T-helper 2 cell treated with Interferon-gamma antibody and Interleukin-4, amounts not matched to agents 5 μg/mL and 100 μg/mL, for 36 hours (primary cell): Measurements from ENCODE around the gene SWAP70.
A peak's percentile ranks its signal among the peaks of the same experiment; 100 is the strongest.

ENCODE experiments used
- DNase-seq: peaks from one replicate; pipeline ENCODE4 v3.0.0; 2021; ENCODE audit warnings: low spot score
- H3K27ac Mint-ChIP-seq: one replicate; pipeline ENCODE4 v1.8.0; 2021; ENCODE audit warnings: mild to moderate bottlenecking, mixed read lengths
- H3K27me3 Mint-ChIP-seq: one replicate; pipeline ENCODE4 v1.8.0; 2021; ENCODE audit warnings: low read depth, mixed read lengths
- H3K36me3 Mint-ChIP-seq: one replicate; pipeline ENCODE4 v1.8.0; 2021; ENCODE audit warnings: low read depth, mixed read lengths
- H3K4me1 Mint-ChIP-seq: one replicate; pipeline ENCODE4 v1.8.0; 2021; ENCODE audit warnings: low read depth, mixed read lengths
- H3K4me3 Mint-ChIP-seq: one replicate; pipeline ENCODE4 v1.8.0; 2022; ENCODE audit warnings: mild to moderate bottlenecking, moderate library complexity, mixed read lengths
- H3K9me3 Mint-ChIP-seq: one replicate; pipeline ENCODE4 v1.8.0; 2021; ENCODE audit warnings: mixed read lengths

The SWAP70 gene

DNA sequence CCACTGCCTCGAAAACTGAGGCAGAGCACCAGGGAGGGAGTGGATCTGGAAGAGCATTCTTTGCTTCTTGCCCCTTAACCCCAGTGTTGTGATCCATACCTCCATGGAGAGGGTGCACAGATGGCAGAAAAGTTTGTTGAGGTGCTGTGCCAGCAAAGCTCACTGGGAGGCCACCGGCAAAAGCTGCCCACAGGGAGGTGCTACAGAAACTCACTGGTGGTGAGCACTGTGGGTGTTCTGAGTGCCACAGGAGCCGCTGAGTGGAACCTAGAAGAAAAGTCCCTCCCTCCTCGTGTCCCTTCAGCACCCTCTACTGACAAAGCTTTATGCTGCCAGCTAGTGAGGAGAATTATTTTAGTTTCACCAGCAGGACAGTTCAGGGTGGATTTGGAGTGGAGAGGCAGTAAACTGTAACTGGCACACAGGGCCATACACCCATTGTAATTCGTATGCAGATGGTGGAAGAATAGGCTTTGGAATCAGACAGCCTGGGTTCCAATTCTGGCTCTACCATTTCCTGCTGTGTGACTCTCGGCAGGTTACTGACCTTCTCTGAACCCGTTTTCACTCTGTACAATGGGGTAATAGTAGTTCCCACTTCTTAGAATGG, 84.6 kb downstream of the SWAP70 start:
- DNase-seq = peak; percentile 70
- no peaks in the 10 kb centered on the region for H3K9me3 Mint-ChIP-seq
- peaks cover 8% of the 10 kb centered on the region for H3K4me1 Mint-ChIP-seq
- H3K27ac Mint-ChIP-seq = no peak overlapping the region
- no peak overlapping the region for H3K4me3 Mint-ChIP-seq
- no peaks in the 10 kb centered on the region for H3K27me3 Mint-ChIP-seq
- no peaks in the 10 kb centered on the region for H3K36me3 Mint-ChIP-seq

DNA sequence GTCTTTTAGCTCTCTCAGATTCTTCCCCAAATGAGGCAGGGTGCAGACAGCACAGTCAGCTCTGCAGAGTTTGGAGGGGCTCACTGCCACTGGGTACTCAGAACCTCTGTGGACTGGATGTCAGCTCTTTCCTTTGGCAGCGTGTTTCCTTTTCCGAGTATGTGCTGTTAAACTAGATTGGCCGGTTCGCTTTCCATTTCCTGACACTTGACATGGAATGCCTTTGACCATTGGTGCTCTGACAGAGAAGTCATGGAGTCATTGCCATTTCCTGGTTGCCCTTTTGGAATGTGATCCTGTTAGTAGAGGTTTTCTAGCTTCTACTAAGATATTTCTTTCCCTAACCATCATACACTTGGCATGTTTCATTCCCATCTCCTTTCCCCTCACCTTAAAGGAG, 86.7 kb downstream of the SWAP70 start:
- H3K4me3 Mint-ChIP-seq = no peak overlapping the region
- no peaks in the 10 kb centered on the region for H3K9me3 Mint-ChIP-seq
- H3K27me3 Mint-ChIP-seq = no peaks in the 10 kb centered on the region

DNA sequence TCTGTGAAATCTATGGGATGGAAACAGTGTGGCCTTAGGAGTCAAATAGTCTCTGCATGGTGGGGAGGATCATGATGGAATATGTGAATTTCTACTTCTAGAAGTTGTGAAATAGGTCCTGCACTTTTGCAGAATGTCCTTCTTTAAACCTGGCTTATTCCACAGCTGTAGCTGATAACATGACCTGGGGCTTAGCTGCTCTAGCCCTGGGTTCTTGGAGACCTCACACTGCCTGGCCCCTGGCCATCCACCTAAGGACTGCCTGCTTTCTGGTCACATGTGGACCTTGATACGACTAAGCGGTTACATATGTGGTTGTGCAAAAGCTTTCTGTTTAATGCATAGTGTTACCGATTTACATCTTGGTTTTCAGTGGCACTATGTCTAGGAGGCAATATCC, 88.2 kb downstream of the SWAP70 start:
- Mint-ChIP-seq H3K4me1 (peaks cover 13% of the 10 kb centered on the region), H3K4me3 (no peak overlapping the region), H3K9me3 (no peaks in the 10 kb centered on the region), H3K27me3 (no peaks in the 10 kb centered on the region), H3K27ac (no peak overlapping the region), H3K36me3 (no peaks in the 10 kb centered on the region)
- no peak for DNase-seq

More for the DNA sequence above, 86.7 kb downstream of the SWAP70 start:
- no peaks in the 10 kb centered on the region for H3K36me3 Mint-ChIP-seq
- DNase-seq = no peak
- H3K27ac Mint-ChIP-seq = no peak overlapping the region
- H3K4me1 Mint-ChIP-seq = peaks cover 6% of the 10 kb centered on the region

DNA sequence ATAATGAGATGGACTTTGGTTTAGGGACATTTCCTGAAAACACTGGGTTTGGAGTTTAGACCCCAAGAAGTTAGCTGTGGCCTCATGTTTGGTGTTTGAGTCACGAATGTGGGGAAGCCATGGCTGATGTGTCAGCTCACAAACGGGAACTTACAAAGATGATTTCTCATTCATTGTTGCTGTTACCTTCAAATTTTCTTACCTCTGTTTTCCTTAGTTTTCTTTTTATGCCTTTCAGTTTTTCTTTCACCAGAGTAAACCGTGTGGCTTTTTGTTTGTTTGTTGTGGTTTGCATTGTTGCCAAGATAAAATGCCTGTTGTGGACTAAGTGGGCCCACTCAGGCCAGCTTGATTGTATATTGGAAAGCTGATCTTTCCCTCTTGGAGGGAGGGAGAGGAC, 89.1 kb downstream of the SWAP70 start:
- H3K27me3 Mint-ChIP-seq = no peaks in the 10 kb centered on the region

DNA sequence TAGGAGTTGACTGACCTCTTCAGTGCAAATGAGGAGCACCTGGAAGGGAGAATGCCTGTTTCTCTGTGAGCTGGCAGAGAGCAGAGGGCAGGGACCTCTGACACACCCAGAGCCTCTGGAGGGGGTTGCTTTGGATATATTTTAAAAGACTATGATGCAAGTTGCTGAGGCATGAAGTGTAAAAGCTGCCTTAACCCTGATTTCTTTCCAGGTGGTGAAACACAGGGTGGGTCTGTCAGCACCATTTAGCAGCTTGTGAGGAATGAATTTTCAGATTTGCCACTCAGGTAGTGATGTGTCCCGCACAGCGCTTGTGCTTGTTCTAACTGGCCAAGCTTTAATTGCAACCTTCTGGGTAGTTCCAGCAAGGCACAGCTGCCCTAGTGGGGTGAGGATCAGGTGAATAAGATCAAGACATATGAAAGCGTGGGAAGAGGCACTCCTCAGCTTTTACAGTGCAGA, 90.2 kb downstream of the SWAP70 start:
- no peaks in the 10 kb centered on the region for H3K27me3 Mint-ChIP-seq
- DNase-seq = no peak
- no peaks in the 10 kb centered on the region for H3K36me3 Mint-ChIP-seq
- no peak overlapping the region for H3K4me3 Mint-ChIP-seq
- no peaks in the 10 kb centered on the region for H3K9me3 Mint-ChIP-seq
- H3K4me1 Mint-ChIP-seq = peaks cover 21% of the 10 kb centered on the region
- no peak overlapping the region for H3K27ac Mint-ChIP-seq

More for the DNA sequence above, 89.1 kb downstream of the SWAP70 start:
- Mint-ChIP-seq H3K9me3 (no peaks in the 10 kb centered on the region), H3K27ac (no peak overlapping the region), H3K4me1 (peaks cover 21% of the 10 kb centered on the region), H3K36me3 (no peaks in the 10 kb centered on the region), H3K4me3 (no peak overlapping the region)
- DNase-seq = no peak

DNA sequence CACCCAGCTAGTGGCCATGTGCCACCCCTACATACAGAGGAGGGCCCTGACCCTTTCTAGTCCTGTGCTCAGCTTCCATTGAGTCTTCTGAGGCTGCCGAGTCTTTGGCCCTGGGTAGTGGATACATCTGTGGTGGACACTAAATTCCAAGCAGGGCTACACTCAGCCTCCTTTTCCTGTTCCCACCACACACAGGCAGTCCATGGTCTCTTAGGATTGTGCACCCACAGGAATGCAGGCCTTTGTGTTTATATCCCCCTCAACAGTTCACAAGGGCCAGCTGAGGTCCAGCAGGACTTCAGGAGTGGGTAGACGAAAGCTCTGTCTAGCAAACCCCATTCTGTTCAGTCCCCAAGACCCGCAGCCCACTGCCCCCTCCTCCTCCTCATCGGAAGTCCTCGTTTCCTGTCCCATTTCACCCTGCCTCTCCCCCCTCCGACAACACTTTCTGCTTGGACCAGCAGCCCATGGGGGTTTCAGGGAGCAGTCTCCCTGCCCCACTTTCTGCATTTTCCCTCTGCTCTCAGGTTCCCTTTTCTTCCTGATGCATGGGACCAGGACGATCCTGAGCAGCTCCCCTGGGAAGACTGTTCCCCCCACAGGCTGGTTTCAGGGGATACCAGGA, 91.8 kb downstream of the SWAP70 start:
- Mint-ChIP-seq H3K27ac (no peak overlapping the region), H3K9me3 (no peaks in the 10 kb centered on the region), H3K4me3 (no peak overlapping the region), H3K36me3 (no peaks in the 10 kb centered on the region), H3K4me1 (peaks cover 32% of the 10 kb centered on the region), H3K27me3 (no peaks in the 10 kb centered on the region)
- DNase-seq = no peak

DNA sequence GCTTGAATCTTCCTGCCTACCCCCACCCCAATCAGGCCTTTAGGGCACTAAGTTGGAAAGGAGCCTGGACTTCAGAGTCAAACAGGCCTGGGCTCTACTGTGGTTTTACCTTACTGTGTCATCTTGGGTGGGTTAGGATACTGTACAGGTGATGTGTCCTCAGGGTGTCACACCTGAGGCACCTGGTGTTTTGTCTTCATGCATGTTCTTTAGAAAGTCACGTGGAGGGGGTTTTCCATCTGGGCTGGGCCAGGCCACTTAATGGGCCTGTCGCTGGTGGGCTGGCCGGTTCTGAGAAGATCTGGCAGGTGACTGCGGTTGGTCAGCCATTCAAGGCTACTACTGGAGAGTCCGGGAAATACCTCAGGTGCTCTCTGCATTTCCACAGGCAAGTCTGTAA, 92.6 kb downstream of the SWAP70 start:
- no peak overlapping the region for H3K4me3 Mint-ChIP-seq
- peaks cover 35% of the 10 kb centered on the region for H3K4me1 Mint-ChIP-seq
- no peaks in the 10 kb centered on the region for H3K36me3 Mint-ChIP-seq
- H3K27me3 Mint-ChIP-seq = no peaks in the 10 kb centered on the region
- H3K9me3 Mint-ChIP-seq = no peaks in the 10 kb centered on the region
- no peak for DNase-seq
- no peak overlapping the region for H3K27ac Mint-ChIP-seq

DNA sequence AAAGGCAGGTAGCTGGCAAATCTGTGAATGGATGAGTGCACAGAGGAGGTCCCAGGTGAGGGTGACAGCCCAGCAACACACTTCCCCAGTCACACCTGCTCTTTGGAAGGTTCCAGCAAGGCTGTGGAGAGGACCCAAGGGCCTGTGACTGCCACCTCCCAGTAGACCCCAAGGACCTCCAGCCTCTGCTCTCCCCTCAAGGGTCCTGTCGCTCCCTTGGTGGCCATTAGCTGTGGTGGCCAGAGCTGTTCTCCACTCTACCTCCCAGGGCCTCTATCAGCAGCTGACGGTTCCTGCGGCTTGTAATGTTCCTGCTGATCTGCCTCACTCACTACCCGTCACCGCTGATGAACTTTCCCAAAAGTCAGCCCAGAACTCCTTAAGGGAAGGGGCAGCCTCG, 93.0 kb downstream of the SWAP70 start:
- peak overlapping the region; percentile 61 for H3K27ac Mint-ChIP-seq
- no peaks in the 10 kb centered on the region for H3K36me3 Mint-ChIP-seq
- H3K4me1 Mint-ChIP-seq = peaks cover 38% of the 10 kb centered on the region
- H3K27me3 Mint-ChIP-seq = no peaks in the 10 kb centered on the region
- no peak for DNase-seq
- no peaks in the 10 kb centered on the region for H3K9me3 Mint-ChIP-seq
- H3K4me3 Mint-ChIP-seq = no peak overlapping the region

DNA sequence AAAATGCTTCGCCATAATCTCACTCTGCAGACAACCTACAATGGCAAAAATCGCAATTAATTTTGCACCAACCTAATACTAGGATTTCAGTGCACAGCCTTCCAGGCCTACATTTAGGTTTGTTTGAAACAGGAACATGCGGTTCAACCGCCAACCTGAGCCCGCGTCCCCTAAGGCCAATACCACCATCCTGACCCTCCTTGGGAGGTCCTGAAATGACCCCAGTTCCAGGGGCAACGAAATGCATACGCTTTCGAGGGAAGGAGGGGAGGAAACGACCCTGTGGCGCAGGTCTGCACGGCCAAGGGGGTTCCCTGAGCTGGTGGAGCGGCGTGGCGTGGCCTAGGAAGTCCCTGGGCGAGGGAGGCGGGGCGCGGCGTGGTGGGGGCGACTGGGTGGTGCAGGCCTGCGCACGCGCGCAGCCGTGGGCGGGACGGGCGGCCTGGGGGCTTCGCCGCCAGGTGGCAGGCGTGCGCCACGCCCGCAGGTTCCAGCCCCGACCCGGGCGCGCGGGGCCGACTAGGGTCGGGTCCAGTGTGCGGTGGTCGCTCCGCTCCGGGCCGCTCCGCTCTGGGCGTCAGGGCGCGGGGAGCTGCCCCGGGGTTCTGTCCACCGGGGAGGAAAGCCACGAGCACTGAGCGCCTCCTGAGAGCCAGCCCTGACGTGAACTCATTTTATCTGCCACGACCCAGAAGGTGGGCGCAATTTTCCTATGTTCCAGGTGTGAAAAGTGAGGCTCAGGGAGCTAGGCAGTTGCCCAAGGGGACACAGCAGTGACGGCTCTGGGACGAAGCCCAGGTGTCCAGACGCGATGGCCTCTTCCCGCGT, 94.1 kb downstream of the SWAP70 start:
- Mint-ChIP-seq H3K4me3 (peak overlapping the region; percentile 81), H3K36me3 (no peaks in the 10 kb centered on the region), H3K27me3 (no peaks in the 10 kb centered on the region), H3K4me1 (peaks cover 43% of the 10 kb centered on the region), H3K9me3 (no peaks in the 10 kb centered on the region), H3K27ac (peak overlapping the region; percentile 78)
- peak; percentile 92 for DNase-seq

DNA sequence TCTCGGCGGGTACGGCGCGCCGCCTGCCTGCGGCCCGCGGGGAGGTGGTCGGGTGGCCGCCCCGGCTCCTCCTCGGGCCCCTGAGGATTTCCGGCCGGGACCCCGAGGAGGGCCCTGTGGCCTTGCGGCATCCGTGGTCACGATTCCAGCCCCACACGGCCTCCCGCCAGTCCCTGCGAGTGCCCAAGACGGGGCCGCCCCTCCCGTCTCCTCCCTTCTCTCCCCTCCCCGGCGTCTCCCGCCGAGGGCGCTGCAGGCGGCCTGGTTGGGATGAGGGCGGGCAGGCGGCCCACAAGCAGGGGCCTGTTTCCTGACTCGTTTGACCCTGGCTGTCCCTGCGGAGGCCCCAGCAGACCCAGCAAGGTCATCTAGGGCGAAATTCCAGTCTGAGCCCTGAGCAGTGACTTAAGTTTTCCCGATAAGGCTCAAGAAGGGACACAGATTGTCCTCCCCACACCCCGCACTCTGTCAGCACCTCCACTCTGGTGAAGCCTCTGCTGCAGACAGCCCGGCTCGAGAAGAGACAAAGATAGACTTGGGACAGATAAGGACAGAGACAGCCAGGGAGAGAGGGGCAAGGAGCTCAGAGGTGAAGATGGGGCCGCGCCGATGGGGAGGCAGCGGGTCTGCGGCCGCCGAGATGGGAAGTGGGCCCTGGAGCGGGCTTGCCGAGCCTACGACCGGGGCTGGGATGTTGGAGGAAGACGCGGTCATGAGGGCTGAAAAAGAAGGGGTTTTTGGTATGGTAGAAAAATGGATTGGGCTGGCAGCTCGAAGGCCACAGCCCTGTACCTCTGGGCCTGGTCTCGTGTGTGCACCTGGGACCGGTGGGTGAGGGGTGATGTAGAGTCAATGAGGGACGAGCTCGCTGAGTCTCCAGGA, 95.0 kb downstream of the SWAP70 start:
- Mint-ChIP-seq H3K36me3 (no peaks in the 10 kb centered on the region), H3K27ac (peak overlapping the region; percentile 76), H3K4me1 (peaks cover 41% of the 10 kb centered on the region), H3K27me3 (no peaks in the 10 kb centered on the region), H3K9me3 (no peaks in the 10 kb centered on the region), H3K4me3 (peak overlapping the region; percentile 71)
- DNase-seq = peak; percentile 59

DNA sequence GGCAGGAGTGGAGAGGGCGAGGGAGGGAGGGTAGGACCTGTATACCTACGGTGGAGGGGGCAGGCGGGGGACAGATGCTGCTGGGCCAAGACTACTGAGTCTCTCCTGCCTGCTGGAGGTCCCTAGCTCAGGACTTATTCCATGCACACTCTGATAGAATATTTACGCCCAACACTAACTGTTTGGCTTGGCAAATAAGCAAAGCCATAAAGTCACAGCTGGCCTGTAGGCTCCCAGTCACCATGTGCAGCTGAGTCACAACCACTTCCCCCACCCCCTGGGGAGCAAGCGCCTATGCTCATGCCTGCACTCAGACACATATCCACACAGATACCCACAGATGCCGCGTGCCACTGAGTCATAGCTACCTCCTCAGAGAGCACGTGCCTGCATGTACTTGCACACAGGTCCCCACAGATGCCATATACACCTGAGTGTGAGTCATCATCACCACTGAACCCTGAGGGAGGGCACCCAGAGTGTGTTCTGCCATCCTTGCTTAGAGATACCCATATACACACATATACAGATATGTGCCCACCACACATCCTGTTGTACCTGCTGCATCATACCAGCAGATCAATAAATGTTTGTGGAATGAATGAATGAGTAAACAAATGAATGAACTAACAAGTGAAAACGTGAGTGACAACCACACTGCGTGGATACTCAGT, 95.8 kb downstream of the SWAP70 start:
- Mint-ChIP-seq H3K36me3 (no peaks in the 10 kb centered on the region), H3K27ac (peak overlapping the region; percentile 76), H3K27me3 (no peaks in the 10 kb centered on the region), H3K4me3 (peak overlapping the region; percentile 71), H3K4me1 (peaks cover 41% of the 10 kb centered on the region), H3K9me3 (no peaks in the 10 kb centered on the region)
- peak; percentile 92 for DNase-seq

DNA sequence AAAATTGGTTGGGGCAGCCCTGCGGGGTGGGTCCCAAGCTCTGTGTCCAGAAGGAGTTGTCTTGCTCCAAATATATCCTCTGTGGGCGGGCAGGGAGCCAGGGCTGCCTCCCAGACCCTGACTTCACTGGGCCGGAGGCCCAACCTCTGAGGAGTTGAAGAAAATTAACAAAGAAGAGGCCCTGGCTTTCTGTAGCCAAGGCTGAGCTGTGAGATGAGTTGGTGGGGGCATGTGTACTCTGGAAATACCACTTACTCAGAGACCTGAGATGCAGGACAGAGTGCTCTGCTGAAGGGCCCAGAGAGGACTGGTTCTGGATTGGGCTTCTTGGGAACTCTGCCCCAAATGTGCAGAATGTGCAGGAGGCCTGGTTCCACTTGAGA, 96.3 kb downstream of the SWAP70 start:
- no peaks in the 10 kb centered on the region for H3K36me3 Mint-ChIP-seq
- no peak overlapping the region for H3K27ac Mint-ChIP-seq
- H3K4me1 Mint-ChIP-seq = peaks cover 41% of the 10 kb centered on the region
- no peaks in the 10 kb centered on the region for H3K27me3 Mint-ChIP-seq
- H3K9me3 Mint-ChIP-seq = no peaks in the 10 kb centered on the region
- DNase-seq = no peak
- no peak overlapping the region for H3K4me3 Mint-ChIP-seq

DNA sequence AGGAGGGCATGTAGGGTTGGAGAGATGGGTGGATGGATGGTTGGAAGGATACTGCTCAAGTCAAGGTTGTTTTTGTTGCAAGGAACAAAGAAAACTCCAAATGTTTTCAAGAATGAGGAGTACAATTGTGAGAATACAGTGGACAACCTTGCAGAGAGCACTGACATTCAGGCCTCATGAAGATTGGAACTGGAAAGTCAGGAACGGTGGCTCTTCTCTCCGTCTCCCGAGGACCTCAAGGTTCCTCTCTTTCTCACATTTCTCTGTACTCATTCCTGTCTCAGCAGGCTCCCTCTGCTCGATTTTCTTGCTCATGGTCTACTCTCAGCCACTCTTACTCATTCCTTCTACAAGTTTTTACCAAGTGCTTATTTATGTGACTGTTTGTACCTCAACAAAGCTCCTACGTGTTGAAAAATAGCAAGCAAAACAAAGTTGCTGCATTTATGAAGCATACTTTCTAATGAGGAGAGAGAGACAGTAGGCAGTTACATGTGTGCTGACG, 97.6 kb downstream of the SWAP70 start:
- no peak overlapping the region for H3K27ac Mint-ChIP-seq
- H3K4me1 Mint-ChIP-seq = peaks cover 35% of the 10 kb centered on the region
- H3K36me3 Mint-ChIP-seq = no peaks in the 10 kb centered on the region
- DNase-seq = no peak
- no peak overlapping the region for H3K4me3 Mint-ChIP-seq
- no peaks in the 10 kb centered on the region for H3K27me3 Mint-ChIP-seq
- H3K9me3 Mint-ChIP-seq = no peaks in the 10 kb centered on the region
